ENCODE data around the gene NR5A2.

DNA sequence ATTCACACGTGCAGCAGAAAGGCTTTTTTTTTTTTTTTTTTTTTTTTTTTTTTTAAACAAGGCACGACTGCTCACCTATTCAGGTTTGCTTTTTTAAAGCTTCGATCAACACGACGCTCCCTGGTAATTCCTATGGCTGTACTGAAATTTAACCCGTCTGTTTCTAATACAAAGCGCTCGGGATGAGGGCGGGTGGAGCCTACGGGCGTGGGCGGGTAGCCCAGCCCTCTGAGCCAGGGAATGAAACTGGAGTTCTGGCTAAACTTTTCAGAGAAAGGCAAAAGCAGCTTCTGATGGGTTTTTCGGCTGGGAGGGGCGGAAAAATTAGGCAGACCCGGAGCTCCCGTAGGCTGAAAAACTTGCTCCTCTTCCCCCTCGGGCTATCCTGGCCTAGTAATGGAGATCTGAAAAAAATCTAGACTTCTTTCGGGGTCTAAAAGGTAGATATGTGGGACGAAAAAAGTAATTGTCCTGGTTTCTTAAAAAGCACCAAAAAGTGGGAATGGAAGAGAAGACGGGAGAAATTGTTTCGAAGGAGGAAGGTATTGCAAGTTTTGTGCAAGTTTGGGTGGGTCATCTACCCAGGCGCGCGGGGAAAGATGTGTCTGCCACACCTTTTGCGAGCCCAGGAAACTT, 7.4 kb downstream of the NR5A2 start:
- TF ChIP-seq ZNF391 (tag by site-specific recombination; IDR thresholded peaks at IDR 0.05; ENCODE audit: borderline replicate concordance, low read depth) (no peak), ZBTB21 (tag by site-specific recombination; IDR thresholded peaks at IDR 0.05) (no peak), KLF10 (tag by site-specific recombination; IDR thresholded peaks at IDR 0.05) (no peak), ZNF350 (tag by site-specific recombination; IDR thresholded peaks at IDR 0.05) (no peak), ZNF140 (tag by site-specific recombination; IDR thresholded peaks at IDR 0.05) (no peak), ZNF660 (tag by site-specific recombination; IDR thresholded peaks at IDR 0.05) (no peak), ZNF530 (tag by site-specific recombination; IDR thresholded peaks at IDR 0.05; ENCODE audit: low read depth) (no peak), ZNF211 (tag by site-specific recombination; IDR thresholded peaks at IDR 0.05; ENCODE audit: low read depth) (no peak), SALL2 (tag by site-specific recombination; IDR thresholded peaks at IDR 0.05; ENCODE audit: borderline replicate concordance) (no peak), ZNF23 (tag by site-specific recombination; IDR thresholded peaks at IDR 0.05; ENCODE audit: borderline replicate concordance) (no peak)
- TF ChIP-seq, protein P1, sequence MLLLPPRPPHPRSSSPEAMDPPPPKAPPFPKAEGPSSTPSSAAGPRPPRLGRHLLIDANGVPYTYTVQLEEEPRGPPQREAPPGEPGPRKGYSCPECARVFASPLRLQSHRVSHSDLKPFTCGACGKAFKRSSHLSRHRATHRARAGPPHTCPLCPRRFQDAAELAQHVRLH (tag by site-specific recombination; IDR thresholded peaks at IDR 0.05), result no peak
- TF ChIP-seq, protein P2, sequence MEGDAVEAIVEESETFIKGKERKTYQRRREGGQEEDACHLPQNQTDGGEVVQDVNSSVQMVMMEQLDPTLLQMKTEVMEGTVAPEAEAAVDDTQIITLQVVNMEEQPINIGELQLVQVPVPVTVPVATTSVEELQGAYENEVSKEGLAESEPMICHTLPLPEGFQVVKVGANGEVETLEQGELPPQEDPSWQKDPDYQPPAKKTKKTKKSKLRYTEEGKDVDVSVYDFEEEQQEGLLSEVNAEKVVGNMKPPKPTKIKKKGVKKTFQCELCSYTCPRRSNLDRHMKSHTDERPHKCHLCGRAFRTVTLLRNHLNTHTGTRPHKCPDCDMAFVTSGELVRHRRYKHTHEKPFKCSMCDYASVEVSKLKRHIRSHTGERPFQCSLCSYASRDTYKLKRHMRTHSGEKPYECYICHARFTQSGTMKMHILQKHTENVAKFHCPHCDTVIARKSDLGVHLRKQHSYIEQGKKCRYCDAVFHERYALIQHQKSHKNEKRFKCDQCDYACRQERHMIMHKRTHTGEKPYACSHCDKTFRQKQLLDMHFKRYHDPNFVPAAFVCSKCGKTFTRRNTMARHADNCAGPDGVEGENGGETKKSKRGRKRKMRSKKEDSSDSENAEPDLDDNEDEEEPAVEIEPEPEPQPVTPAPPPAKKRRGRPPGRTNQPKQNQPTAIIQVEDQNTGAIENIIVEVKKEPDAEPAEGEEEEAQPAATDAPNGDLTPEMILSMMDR (tag by site-specific recombination; IDR thresholded peaks at IDR 0.05), result no peak
- TF ChIP-seq, protein P3, sequence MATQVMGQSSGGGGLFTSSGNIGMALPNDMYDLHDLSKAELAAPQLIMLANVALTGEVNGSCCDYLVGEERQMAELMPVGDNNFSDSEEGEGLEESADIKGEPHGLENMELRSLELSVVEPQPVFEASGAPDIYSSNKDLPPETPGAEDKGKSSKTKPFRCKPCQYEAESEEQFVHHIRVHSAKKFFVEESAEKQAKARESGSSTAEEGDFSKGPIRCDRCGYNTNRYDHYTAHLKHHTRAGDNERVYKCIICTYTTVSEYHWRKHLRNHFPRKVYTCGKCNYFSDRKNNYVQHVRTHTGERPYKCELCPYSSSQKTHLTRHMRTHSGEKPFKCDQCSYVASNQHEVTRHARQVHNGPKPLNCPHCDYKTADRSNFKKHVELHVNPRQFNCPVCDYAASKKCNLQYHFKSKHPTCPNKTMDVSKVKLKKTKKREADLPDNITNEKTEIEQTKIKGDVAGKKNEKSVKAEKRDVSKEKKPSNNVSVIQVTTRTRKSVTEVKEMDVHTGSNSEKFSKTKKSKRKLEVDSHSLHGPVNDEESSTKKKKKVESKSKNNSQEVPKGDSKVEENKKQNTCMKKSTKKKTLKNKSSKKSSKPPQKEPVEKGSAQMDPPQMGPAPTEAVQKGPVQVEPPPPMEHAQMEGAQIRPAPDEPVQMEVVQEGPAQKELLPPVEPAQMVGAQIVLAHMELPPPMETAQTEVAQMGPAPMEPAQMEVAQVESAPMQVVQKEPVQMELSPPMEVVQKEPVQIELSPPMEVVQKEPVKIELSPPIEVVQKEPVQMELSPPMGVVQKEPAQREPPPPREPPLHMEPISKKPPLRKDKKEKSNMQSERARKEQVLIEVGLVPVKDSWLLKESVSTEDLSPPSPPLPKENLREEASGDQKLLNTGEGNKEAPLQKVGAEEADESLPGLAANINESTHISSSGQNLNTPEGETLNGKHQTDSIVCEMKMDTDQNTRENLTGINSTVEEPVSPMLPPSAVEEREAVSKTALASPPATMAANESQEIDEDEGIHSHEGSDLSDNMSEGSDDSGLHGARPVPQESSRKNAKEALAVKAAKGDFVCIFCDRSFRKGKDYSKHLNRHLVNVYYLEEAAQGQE (tag by site-specific recombination; IDR thresholded peaks at IDR 0.05), result no peak
- TF ChIP-seq, protein P4, sequence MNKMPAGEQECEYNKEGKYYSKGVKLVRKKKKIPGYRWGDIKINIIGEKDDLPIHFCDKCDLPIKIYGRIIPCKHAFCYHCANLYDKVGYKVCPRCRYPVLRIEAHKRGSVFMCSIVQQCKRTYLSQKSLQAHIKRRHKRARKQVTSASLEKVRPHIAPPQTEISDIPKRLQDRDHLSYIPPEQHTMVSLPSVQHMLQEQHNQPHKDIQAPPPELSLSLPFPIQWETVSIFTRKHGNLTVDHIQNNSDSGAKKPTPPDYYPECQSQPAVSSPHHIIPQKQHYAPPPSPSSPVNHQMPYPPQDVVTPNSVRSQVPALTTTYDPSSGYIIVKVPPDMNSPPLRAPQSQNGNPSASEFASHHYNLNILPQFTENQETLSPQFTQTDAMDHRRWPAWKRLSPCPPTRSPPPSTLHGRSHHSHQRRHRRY (tag by site-specific recombination; IDR thresholded peaks at IDR 0.05), result no peak

All from HEK293 (cell line).